Activated T-cell treated with anti-CD3 and anti-CD28 coated beads for 24 hours (primary cell): Measurements from ENCODE around the gene DAD1.

ENCODE experiments used
- DNase-seq: peaks from one replicate; pipeline ENCODE4 v3.0.0-alpha.2; 2020; ENCODE audit warnings: low read depth

DAD1 gene

DNA sequence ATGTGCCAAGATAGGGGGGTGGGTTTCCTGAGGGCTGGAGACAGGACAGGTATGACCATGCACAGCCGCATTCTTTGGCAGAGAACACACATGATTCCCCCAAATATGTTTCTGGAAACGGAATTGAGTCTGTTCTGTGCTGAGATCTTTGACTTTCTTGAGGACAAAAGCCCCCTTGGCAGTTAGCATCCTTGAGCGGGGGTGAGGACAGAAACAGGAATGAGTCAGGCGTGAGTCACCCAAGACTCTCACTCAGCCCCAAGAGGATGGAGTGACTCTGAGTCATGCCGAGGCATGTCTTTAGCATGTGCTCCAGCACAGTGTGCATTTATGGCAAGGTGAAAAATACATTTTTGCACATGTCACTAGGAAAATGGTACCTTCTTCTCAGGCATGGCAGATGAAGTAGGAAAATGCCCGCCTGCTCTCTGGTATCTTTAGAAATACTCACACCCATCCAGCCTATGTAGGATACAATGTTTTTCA lies 52.1 kb downstream of the DAD1 start:
- DNase-seq: peak; percentile 87

DNA sequence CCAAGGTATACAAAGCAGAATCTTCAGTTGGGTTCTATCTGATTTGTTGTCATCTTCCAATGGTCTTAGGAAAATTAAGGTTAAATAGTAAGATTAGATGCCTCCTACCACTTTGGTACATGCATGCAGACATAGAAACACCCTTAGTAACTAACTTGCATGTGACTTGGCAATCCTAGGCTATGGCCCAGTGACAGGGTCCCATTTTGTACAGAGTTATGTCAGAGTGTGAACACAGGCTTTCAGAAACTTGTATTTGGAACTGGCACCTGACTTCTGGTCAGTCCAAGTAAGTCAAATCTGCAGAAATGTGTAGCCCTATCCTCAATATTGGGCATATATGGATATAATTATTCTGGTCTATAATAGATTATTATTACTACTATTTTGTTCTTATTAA lies 53.1 kb downstream of the DAD1 start:
- no peak for DNase-seq

DNA sequence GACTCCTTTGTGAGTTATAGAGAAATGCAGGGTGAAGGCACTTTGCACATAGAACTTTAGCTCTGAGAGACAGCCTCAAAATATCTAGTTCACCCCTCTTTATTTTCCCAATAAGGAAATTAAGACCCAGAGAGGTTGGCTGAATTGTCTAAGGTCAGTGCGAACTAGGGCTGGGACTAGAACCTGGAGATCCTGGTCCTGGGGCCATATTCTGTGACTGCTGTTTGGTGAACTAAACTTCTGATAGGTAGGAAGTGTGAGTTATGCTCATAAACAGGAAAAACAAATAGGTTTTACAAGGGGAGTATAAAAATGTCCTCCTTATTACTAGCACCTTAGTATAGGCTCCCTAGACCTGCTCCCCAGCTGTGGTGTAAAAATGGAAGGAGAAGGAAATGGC lies 53.9 kb downstream of the DAD1 start:
- DNase-seq: no peak

DNA sequence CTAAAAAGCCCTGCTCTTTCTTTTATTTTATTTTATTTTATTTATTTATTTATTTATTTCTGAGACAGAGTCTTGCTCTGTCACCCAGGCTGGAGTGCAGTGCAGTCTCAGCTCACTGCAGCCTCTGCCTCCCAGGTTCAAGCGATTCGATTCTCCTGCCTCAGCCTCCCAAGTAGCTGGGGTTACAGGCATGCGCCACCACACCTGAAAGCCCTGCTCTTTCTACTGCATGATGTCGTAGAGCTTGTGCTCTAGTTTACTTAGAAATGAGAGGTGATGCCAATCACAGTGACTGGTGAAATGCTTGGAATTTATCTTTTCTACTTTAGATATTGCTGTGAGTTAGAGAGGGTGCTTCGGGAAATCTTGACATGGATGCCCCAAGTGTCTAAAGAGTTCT lies 54.5 kb downstream of the DAD1 start:
- DNase-seq: no peak

DNA sequence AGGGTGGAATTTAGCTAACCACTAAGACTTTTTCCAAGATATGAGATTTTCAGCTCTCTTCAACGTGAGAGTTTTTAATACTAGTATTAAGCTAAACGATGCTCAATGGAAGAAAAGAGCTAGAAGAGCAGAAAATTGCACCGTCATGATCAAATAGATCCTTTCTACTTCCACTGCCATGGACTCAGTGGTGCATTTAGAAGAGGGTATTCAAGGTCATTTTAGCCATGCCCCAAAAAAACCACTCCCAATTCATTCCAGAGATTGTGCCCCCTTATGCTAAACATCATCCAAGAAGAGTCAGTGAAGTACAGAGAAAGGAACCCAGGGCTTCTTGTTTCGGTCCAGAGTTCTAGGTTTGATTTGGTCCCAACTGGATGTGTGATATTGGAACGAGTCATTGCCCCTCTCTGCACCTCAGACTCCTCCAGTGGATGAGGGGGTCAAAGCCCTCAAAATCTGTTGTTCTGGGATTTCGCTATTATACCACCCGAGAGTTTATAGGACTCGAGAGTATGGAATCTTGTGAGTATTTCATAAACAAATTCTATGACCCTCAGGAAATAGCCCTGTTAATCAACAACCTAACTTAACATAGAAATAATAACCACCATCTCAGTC lies 55.2 kb downstream of the DAD1 start:
- no peak for DNase-seq

DNA sequence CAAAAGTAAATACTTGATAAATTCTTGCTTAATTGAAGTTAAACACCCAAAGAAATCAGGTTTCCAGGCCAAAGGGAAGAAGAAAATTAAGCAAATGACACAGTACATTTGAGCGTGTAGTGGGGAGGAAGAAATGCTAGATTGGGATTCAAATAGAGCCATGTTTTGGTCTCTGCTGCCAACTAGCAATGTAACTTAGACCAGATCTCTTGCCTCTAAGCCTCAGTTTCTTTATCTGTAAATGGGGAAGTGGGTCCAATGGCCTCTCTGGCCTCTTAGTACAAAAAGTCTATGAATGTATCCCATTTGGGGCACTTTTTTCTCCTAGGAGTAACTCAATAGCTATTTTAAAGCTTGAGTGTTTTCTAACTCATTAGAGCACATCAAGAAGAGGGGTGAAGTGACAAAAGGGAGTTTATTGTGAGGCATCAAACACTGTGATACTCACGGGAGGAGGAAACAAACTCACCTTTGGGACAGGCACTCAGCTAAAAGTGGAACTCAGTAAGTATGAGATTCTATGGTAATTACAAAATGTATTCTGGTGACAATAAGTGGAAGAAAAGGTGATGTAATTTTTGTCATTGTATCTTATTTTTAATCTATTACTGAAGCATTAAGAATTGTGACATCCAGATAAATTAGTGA lies 55.8 kb downstream of the DAD1 start:
- DNase-seq: no peak

DNA sequence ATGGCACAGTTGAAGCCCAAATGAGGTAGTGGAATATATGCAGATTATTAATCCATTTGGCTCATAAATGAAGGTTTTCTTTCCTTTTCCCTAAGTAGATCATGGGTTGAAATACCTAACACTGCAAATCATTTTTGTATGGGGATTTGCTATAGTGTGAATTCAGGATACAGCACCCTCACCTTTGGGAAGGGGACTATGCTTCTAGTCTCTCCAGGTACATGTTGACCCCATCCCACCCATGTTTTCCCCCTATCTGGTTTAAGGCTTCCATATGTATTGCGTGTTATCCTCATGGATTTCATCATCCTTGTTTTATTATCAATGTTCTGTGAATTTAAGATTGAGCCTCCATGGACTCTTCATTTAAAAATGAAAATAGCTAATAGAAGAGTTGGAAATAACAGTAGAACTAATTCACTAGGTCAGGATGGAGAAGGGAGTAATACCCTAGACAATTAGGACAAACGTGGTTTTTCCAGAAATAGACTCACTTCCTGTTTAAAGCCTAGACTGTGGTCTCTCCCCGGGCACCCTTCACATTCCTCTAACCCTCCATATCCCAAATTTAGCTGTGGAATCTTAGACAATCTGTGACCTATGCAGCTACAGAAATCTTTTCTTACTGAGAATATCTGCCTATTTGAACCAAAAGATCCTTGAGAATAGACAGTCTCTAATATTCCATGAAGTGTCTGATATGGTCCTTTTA lies 56.5 kb downstream of the DAD1 start:
- DNase-seq: no peak

DNA sequence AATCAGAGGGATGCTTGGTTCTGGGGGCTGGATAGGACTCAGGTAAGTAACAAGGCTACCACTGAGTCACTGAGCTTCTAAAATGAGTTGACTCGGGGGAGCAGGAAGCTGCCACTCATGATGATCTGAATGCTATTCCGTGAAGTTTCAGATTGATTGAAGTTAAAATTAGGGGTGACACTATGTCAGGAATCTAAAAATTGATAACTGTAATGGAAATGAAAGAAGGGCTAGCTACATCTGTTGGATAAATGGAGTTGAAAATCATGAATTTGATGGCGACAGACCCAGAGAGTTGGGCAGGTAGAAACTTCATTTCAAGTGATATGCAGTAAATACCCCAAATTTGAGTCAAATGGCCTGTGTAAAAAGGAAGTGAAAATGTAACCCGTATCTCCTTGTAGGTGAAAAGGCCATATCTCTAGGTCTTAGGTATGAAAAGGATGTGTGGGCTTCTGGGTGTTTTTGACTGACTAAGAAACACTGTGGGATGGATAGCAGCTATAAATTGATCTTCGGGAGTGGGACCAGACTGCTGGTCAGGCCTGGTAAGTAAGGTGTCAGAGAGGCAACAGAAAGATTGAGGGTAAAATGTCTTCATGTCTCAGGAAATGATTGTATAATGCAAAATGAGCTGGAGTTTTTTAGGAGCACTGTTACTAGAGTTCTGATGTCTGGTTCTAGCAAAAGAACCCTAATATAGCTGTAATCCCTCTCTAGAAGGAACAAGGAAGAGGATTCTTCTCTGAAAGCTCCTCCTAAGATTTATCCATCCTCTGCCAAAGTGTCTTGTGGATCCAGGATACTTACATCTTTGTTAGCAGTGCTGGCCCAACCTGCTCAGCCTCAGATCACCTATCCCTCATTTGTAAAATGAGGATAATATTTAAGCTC lies 57.3 kb downstream of the DAD1 start:
- DNase-seq: no peak

DNA sequence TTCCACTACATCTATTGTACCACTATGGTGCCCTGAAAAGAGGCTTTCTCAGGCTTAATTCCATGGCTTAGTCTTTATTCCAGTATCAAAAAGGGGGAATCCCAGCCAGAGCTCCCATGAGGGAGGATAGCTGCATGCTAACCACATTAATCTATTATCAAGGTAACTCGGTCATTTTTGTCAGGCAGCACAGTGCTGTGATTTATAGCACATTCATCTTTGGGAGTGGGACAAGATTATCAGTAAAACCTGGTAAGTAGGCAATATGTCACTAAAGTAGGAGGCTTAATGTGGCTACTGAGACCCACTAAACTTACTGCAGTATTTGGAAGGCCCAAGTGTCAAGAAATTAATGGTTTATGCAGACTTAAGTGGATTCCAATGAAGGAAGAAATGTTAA lies 58.9 kb downstream of the DAD1 start:
- DNase-seq: no peak

DNA sequence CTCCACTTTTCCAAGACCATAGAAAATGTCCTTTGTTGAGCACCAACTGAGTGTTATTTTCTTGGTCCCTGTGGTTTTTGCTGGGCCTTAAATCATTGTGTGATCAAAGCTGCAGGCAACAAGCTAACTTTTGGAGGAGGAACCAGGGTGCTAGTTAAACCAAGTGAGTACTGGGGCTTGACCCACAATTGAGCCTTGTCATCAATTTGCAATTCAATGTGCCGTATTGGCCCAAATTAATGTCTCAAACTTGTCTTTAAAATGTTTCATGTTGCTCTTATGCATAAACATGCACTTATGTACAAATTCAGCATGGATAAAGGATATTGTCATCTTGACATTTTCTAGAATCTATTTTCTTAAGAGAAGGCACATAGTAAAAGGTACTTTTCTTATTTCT lies 62.3 kb downstream of the DAD1 start:
- DNase-seq: no peak

DNA sequence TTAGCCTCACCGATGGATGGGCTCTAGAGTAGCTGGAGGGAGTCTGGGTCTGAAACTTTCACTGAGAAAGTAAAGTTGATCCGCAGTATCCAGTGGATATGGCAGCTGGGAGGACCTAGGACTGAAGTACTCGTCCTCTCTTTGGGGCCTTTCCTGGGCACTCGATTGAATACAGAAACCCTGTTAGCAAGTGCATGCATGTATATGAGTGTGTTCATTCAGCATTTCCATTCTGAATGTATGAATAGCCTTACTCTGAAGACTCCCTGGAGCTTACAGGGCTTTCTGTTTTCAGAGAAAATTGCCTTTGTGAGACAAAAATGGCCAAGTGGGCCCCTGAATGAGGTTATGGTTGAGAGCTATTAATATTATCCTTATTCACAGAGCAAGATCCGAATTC lies 62.8 kb downstream of the DAD1 start:
- DNase-seq: no peak

DNA sequence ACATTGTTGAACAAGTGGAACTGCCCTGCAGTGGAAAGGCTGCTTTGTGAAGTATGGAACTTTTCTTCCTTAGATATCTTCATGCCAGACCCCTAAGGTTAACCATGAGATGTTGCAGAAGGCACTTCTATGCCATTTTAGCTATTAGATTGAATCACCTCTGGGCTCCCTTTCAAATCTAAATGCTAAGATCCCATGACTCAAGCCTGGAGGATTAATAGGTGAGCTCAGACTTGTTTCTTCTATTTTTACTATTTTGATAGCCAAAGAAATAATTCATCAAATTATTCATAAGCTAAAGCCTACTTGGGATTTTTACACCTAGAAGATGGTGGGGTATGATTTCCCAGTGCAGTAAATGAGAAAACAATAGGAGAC lies 64.3 kb downstream of the DAD1 start:
- DNase-seq: no peak

DNA sequence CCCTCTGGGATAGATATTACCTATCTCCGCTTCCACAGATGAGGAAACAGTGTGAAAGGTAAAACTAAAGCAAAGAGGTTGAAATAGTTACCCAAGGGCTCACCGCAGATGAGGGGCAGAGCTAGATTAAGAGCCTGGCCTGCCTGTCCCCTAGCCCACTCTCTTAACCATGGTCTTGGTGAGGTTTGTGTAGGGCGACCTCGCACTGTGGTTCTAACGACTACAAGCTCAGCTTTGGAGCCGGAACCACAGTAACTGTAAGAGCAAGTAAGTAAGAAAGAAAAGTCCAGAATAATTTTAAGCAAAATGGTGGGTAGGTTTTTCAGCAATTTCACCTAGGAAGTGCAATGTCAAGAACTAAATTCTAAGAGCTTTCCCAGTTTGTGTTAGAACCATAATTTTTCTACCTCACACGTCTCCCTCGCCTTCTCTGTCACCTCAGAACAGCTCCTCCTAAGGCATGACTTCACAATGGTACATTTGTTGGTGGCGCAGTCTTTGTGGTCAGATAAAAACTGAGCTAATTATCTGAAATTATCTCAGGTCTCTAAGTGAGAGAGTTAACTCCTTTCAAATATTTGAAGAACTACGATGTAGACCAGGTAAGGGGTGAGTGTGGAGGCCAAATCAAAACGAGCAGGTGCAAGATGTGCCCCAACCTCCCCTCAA lies 64.8 kb downstream of the DAD1 start:
- no peak for DNase-seq

DNA sequence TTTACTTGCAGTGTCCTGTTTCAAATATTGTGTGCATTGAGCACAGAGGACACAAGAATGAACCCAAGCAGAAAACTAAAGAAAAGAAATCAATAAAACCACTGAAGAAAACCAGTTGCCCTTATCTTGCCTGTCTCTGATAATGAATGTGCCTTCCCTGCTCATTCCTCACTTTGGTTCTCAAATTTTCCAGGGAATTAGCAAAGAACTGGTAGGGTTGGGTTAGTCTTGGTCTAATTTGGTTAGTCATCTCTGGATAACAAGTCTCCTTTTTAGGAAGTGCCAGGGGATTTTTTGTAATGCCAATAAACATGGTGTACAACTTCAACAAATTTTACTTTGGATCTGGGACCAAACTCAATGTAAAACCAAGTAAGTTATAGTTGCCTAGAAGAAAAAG lies 65.7 kb downstream of the DAD1 start:
- DNase-seq: no peak

DNA sequence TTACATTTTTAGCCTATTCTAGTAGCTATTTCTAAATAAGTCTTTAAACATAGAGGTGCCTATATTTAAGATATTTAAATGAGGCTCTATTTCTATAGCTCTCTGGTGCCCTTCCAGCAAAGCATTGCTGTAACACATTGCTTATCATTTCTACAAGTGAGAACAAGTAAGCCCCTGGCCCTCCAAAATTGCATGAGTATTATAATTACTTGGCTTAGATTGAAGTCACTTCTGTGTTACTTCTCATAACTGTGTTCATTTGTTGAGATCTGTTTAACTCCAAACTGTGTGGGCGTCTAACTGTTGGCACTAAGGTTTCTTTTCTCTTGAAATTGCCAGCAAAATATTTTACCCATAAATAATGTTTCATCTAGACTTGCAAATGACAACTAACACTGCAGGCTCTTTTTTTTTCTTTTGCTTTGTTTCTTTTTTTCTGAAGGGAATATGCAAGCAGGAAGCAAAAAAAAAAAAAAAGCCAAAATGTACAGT lies 66.5 kb downstream of the DAD1 start:
- DNase-seq: no peak

DNA sequence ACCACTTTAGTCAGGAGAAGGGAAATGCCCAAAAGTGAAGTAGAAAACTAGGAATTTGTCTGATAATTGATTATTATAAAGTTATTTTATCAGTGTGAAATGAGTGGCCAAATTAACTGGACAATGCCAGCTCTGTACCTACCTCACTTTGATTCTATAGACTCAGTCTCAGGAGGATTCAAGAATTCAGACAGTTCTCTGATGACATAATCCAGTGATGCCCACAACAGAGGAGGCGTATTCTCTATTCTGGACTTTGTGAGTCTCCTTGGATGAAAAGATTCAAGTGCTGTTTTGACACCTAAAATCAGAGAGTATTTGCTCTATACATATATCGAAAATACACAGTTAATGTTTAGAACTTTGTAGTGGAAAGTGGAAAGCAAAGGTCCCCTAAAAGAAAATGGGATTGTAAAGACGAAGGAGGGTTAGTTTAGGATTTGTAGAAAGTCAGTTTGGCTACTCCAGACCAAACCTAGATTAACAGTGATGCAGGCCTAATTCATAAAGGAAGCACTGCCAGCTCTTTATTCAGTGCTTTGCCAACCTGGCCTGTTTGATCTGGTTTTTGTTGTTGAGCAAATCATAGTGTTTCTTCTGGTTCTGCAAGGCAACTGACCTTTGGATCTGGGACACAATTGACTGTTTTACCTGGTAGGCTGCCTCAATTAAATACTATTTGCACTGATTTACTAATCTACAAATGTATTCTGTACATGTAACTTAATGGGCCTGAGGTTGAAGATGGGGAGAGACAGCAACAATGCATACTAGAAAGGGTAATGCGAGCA lies 67.4 kb downstream of the DAD1 start:
- DNase-seq: no peak

DNA sequence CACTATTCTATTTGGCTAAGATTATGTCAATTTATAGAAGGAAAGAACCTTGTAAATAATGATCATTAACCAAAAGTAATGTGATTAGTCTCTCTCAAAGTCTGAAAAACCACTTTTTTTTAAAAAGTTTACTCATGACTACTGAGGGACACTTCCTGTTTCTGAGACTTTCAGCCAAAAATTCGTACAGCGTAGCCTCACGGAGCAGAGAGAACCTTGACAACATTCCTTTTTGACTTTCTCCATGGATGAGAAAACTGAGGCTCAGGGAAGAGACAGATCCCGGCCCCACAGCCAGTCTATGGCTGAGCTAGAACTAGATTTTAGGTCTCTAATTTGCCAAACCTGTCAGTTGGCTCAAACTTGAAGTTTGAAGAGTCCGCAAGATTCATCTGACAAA lies 68.2 kb downstream of the DAD1 start:
- DNase-seq: no peak

DNA sequence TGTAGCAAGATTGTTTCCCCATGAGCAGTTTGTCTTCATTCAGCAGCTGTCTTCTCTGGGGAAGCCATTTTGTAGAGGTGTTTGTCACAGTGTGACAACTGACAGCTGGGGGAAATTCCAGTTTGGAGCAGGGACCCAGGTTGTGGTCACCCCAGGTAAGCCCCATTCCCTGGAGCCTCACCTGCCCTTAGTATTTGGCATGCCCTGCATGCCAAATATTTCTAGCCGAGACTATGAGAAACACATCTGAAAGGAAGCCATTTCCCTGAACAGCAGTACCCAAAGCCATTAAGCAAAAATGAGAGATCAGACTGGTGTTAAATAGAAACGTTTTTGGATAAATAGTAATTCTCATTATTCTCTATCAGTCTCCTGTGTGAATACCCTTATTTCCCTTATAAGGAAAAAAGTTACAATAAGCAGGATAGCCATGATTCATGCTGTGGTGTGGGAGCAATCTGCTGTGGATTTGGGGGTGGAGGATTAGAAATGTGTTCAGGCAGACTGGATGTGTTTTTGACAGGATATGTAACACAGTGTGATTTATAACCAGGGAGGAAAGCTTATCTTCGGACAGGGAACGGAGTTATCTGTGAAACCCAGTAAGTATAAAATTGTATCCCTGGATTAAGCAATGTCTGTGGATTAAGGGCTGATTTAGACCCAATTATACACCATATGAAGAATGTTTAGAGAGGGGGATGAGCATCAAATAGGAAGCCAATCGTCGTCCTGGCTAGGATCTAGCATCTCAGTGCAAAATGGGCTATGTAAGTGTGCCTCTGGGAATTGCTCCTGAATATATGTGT lies 68.9 kb downstream of the DAD1 start:
- DNase-seq: no peak

DNA sequence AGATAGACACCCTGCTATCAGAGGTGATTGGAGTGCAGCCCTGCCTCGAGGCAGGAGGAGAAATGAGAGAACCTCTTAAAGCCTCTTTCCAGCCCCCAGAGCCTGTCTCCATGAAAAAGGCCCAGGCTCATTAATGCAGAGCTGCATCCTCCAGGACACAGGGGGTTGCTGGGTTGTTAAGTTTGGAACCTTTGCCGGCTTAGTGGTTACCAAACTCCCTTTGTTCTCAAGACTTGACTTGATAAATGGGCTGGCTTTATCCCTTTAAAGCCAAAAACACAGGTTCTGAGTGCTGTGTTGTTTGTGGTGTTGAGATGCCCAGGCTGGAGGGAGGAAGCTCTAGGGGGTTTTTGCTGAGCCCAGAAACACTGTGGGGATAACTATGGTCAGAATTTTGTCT lies 71.0 kb downstream of the DAD1 start:
- no peak for DNase-seq

DNA sequence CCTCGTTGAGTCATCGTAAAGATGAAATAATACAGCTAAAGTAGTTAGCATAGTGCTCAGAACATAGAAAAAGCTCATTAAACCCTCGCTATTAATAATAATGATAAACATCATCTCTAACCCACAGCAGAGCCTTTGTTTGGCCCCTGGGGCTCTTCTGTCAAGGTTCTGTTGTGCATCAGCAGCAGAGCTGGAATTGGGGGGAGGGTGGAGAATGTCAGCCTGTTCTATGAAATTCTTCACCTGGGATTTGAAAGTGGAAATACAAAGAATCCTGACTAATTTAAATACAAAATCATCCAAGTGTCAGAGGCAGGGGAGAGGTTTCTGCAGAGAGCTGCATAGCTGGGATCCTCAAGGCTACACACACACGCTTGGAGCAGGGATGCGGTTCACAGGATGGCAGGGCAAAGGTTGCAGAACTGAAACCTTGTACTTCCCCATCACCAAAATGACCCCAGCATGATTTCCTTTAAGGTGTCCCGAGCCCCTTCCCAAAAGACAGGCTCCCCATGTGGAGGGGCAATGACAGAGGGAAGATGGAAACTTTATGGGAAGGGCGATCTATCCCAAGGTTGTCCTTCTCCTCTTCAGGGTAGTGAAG lies 71.8 kb downstream of the DAD1 start:
- no peak for DNase-seq
